SU-DHL-6 (cell line): ENCODE data around the gene PTDSS2.

Source experiments
- EZH2phosphoT487 ChIP-seq: fragments of 200-600 bp; sonication (generic), shearing (Covaris generic); conservative IDR thresholded peaks from 2 replicates; pipeline ENCODE4 v1.6.1; 2018; ENCODE audit warnings: mild to moderate bottlenecking, antibody characterized with exemption, low read length, moderate library complexity, mixed read lengths
- TF ChIP-seq, protein P1 (sequence below): fragments of 200-600 bp; sonication (generic); IDR thresholded peaks from one replicate; pipeline ENCODE4 v1.5.1; 2017; ENCODE audit warnings: antibody characterized with exemption, mild to moderate bottlenecking, low read length, moderate library complexity; ENCODE audit not compliant: insufficient read depth, poor library complexity, severe bottlenecking

DNA sequence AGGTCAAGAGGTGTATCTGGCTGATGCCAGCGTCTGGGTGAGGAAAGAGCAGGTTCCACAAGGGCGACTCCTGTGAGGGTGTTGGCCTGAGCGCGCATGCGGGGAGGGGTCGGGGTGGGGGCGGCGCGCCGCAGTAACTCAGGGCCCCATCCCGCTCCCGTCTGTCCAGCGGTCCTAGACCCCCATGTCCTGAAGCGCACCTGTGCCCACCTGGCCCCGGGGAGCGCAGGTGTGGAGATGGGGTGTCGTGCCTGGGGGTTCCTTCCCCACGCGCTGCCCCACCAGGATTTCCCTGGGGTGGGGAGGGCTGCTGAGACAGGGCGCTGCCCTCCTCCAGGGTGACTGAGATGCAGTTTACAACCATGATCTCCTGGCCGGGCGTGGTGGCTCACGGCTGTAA, 36.1 kb downstream of the PTDSS2 start:
- TF ChIP-seq, protein P1, sequence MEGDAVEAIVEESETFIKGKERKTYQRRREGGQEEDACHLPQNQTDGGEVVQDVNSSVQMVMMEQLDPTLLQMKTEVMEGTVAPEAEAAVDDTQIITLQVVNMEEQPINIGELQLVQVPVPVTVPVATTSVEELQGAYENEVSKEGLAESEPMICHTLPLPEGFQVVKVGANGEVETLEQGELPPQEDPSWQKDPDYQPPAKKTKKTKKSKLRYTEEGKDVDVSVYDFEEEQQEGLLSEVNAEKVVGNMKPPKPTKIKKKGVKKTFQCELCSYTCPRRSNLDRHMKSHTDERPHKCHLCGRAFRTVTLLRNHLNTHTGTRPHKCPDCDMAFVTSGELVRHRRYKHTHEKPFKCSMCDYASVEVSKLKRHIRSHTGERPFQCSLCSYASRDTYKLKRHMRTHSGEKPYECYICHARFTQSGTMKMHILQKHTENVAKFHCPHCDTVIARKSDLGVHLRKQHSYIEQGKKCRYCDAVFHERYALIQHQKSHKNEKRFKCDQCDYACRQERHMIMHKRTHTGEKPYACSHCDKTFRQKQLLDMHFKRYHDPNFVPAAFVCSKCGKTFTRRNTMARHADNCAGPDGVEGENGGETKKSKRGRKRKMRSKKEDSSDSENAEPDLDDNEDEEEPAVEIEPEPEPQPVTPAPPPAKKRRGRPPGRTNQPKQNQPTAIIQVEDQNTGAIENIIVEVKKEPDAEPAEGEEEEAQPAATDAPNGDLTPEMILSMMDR, result no peak
- no peak for TF ChIP-seq EZH2phosphoT487
